HG03575 (cell line): ENCODE results near the gene PPP6R3.
"Not testable (repeated sequence)": the region's sequence is repeated elsewhere in the genome, so short reads cannot be mapped to it uniquely, and the experiment has no call there.

Experiments used
- ATAC-seq: cut with Tn5 transposase; IDR thresholded peaks from one replicate; pipeline ENCODE4 v1.9.1; 2021; ENCODE audit not compliant: unreplicated experiment, insufficient number of reproducible peaks, low FRiP score; ENCODE audit errors: extremely low read depth

Gene PPP6R3

DNA sequence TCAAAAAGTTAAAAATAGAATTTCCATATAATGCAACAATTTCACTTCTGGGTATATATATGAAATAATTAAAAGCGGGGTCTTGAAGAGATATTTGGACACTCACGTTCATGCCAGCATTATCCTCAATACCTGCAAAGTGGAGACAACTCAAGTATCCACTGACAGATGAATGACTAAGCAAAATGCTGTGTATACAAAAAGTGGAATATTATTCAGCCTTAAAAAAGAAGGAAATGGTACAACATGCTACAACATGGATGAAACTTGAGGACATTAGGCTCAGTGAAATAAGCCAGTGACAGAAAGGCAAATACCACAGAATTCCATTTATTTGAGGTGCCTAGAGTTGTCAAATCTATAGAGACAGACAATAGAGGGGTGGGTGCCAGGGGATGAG, 161.3 kb downstream of the PPP6R3 start:
- ATAC-seq, result no peak

- ATAC-seq, result not testable (repeated sequence)
These were observed 163.2 kb downstream of the PPP6R3 start for GRCh38 chr11:68623706-68624105.

DNA sequence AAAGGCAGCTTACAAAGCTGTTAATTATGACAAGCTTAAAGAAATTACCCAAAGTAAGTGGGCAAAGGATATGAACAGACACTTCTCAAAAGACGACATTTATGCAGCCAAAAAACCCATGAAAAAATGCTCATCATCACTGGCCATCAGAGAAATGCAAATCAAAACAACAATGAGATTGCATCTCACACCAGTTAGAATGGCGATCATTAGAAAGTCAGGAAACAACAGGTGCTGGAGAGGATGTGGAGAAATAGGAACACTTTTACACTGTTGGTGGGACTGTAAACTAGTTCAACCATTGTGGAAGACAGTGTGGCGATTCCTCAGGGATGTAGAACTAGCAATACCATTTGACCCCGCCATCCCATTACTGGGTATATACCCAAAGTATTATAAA, 164.5 kb downstream of the PPP6R3 start:
- ATAC-seq, result not testable (repeated sequence)

DNA sequence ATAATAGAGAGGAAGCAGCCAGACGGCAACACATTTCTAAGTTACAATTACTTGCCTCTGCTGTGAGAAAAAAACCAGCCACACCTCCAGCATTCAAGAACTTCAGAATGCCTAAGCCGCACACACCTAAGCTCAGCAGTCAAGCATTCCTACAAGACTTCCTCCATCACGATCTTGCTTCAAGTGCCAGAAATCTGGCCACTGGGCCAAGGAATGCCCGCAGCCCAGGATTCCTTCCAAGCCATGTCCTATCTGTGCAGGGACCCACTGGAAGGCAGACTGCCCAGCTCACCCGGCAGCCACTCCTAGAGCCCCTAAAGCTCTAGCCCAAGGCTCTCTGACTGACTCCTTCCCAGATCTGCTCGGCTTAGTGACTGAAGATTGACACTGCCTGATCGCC, 165.7 kb downstream of the PPP6R3 start:
- not testable (repeated sequence) for ATAC-seq

GRCh38 chr11:68628837-68629236, 168.3 kb downstream of the PPP6R3 start:
- not testable (repeated sequence) for ATAC-seq

DNA sequence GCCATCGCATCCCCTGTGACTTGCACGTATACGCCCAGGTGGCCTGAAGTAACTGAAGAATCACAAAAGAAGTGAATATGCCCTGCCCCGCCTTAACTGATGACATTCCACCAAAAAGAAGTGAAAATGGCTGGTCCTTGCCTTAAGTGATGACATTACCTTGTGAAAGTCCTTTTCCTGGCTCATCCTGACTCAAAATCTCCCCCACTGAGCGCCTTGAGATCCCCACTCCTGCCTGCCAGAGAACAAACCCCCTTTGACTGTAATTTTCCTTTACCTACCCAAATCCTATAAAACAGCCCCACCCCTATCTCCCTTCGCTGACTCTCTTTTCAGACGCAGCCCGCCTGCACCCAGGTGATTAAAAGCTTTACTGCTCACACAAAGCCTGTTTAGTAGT, 171.8 kb downstream of the PPP6R3 start:
- ATAC-seq, result not testable (repeated sequence)

- no peak for ATAC-seq
These were observed 172.2 kb downstream of the PPP6R3 start for GRCh38 chr11:68632802-68633201.

DNA sequence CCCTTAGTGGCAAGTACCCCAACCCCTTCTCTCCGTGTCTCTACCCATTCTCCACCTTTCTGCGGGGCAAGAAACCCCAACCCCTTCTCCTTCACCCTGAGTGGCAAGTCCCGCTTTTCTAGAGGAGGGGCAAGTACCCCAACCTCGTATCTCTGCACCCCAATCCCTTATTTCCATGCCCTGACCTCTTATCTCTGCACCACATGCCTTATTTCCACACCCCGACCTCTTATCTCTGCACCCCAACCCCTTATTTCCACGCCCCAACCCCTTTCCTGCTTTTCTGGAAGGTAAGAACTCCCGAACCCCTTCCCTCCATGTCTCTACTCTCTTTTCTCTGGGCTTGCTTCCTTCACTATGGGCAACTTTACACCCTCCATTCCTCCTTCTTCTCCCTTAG, 174.1 kb downstream of the PPP6R3 start:
- ATAC-seq, result not testable (repeated sequence)

DNA sequence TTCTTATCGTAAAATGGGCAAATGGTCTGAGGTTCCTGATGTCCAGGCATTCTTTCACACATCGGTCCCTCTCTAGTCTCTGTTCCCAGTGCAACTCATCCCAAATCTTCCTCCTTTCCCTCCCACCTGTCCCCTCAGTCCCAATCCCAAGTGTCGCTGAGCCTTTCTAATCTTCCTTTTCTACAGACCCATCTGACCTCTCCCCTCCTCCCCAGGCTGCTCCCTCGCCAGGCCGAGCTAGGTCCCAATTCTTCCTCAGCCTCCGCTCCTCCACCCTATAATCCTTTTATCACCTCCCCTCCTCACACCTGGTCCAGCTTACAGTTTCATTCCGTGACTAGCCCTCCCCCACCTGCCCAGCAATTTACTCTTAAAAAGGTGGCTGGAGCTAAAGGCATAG, 174.6 kb downstream of the PPP6R3 start:
- ATAC-seq, result not testable (repeated sequence)

DNA sequence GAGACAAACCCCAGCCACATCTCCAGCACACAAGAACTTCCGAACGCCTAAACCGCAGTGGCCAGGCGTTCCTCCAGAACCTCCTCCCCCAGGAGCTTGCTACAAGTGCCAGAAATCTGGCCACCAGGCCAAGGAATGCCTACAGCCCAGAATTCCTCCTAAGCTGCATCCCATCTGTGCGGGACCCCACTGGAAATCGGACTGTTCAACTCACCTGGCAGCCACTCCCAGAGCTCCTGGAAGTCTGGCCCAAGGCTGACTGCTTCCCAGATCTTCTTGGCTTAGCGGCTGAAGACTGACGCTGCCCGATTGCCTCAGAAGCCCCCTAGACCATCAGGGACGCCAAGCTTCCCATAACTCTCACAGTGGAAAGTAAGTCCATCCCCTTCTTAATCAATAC, 175.3 kb downstream of the PPP6R3 start:
- ATAC-seq, result not testable (repeated sequence)

DNA sequence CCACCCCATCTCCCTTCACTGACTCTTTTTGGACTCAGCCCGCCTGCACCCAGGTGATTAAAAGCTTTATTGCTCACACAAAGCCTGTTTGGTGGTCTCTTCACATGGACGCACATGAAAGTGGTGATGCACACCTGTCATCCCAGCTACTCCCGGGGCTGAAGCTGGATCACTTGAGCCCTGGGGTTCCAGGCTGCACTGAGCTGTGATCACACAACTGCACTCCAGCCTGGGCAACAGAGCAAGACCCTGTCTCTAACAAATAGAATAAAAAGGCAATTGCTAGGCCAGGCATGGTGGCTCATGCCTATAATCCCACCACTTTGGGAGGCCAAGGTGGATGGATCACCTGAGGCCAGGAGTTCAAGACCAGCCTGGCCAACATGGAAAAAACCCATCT, 178.8 kb downstream of the PPP6R3 start:
- ATAC-seq, result not testable (repeated sequence)

DNA sequence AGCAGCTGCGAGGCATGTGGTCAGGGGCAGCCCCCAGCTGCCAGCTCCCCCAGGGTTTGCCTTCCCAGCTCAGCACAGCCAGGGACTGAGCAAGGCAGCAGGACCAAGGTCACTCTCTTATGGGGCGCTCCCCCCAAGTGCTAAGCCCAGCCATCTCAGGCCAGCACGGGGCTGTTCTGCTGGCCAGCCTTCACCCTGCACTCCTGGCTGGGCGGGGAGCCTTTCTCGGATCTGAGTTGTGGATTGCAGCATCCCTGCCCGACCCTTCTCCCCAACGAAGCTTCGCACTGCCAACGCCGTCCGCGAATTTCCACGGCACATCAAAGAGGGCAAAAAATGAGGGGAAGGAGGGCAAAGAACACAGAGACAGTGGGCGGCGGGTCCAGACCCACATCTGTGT, 181.3 kb downstream of the PPP6R3 start:
- no peak for ATAC-seq

- no peak for ATAC-seq
These were observed 183.0 kb downstream of the PPP6R3 start for GRCh38 chr11:68643585-68643984.

DNA sequence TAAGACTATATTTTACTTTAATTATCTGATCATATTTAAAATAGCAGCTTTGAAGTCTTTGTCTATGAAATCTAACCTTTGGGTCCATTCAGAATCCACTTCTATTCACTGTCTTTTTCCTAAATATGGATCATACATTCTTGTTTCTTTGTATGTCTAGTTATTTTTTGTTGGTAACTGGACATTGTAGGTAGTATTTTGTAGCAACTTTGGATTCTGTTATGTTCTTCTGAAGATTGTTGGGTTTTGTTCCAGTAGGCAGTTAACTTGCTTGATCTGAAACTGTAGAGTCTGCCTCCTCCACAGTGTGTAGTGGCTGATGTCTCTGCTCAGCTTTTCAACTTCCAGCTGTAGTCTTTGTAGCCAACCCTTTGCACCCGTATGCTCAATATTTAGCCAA, 186.3 kb downstream of the PPP6R3 start:
- ATAC-seq, result no peak

GRCh38 chr11:68649851-68650555, 189.5 kb downstream of the PPP6R3 start:
- no peak for ATAC-seq

DNA sequence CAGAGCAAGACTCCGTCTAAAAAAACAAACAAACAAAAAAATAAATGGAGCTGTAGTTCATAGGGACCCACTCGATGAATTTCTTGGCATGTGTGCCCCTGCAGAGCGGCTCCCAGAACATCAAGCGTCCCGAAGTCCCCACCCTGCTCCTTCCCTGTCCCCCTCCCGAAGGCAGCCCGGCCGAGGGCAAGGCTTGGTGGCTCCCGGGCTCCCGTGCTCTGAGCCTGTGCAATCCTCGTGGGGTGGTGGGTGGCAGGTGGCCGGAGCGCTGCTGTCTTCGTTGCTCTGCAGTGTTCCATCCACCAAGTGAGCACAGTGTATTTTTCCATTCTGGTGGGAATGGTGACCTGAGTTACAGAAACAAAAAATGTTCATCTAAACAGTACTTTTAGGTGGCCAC, 190.2 kb downstream of the PPP6R3 start:
- ATAC-seq, result no peak

DNA sequence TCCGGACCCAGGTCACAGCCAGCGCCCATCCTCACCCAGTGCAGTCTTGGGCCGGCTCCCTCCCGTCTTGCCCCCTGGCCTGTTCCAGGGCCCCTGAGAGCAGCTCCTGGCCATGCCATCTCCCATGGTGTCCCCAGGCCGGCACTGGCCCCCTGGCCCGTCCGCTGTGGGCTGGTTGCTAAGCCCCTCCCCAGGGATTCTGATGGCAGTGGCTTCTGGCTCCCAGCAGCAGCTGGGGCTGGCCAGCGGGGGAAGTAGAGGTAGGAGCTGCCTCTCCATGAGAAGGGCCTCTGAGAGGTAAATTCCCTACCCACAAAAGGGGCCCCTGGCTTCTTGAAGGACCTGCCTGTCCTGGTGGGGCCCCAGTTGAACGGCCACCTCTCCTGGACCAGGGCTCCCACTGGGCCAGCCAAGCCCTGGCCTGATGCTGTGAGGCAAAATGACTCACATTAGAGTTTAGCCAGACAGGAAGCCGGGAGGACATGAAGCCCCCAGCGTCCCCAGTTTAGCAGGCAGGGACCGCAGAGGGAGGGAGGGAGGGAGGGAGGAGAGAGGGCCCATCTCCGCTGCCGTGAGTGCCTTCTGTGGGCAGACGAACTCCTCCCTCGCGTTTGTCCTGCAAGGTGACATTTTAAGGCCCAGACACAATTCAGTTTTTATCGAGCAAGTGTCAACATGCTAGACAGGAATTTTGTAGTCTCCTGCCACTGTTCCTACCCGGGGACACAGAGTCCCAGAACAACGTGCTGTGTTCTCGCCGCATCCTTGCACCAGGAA, 190.8 kb downstream of the PPP6R3 start:
- no peak for ATAC-seq

DNA sequence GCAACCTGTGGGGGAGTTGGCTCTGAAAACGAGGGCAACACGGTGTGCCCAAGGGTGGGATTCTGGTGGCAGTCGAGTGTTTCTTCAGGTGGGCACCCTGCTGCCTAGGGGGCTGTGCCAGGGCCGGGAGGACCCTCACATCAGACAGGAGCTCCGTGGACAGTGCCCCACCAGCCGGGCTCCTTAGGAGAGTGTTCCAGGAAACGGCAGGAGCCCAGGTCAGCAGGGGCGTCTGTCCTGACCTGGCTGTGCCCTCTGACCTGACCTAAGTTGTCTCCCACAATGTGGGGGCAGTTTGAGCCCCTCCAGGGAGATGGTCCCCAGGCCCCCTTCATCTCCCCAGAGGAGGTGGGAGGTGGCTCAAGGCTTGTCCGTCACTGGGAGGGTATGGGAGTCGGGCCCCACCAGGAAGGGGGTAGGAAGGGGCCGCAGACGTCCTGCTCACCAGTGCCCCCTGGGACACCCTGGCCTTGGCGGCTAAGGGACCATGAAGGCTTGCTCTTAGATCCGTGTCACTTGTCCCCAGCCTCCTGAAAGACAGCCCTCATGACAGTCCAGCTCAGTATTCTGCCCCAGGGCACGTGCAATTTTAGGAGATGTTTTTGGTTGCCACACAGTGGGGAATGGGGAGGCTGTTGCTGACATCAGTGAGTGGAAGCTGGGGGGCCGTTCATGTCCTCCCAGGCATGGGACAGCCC, 191.6 kb downstream of the PPP6R3 start:
- no peak for ATAC-seq

GRCh38 chr11:68652683-68653156, 192.2 kb downstream of the PPP6R3 start:
- ATAC-seq, result no peak
